HG03378 (cell line): Measurements from ENCODE around the gene NUDT8.
"Not testable (repeated sequence)": the region's sequence is repeated elsewhere in the genome, so short reads cannot be mapped to it uniquely, and the experiment has no call there.

Experiments
- ATAC-seq: cut with Tn5 transposase; IDR thresholded peaks from one replicate; pipeline ENCODE4 v1.9.1; 2021; ENCODE audit warnings: mild to moderate bottlenecking, moderate library complexity; ENCODE audit not compliant: unreplicated experiment

NUDT8 gene

DNA sequence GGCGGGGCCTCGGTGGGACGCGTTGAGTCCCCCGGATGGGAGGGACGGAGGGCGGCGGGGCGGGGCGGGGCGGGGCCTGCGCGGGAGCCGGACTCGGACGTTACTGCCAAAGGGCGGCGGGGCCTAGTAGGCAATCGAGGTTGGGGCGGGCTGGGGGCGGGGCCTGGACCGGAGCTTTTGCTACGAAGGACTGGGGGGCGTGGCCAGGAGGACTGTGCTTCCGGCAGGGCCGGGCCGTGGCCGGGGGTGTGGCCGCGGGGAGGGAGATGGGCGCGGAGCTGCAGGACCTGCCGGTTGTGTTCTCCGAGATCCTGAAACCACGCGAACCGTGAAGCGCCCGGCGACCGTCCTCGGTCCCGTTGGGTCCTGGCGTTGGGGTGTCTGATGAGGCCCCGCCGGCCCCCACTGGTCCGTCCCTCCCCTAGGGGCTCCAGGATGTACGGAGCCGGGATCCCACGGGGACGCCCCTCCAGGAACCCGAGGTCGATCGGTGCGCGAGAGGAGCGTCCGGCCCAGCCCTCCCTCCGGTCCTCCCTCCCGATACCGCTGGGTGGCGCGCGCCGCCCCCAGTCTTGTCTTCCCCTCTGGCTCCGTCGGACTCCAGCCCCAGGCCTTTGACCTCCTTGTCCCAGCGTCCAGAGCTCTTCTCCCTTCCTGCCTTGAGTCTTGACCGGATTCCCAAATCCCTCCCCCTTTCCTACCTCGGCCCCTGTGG is 648 bp upstream of the NUDT8 start:
- peak; percentile 39 for ATAC-seq

DNA sequence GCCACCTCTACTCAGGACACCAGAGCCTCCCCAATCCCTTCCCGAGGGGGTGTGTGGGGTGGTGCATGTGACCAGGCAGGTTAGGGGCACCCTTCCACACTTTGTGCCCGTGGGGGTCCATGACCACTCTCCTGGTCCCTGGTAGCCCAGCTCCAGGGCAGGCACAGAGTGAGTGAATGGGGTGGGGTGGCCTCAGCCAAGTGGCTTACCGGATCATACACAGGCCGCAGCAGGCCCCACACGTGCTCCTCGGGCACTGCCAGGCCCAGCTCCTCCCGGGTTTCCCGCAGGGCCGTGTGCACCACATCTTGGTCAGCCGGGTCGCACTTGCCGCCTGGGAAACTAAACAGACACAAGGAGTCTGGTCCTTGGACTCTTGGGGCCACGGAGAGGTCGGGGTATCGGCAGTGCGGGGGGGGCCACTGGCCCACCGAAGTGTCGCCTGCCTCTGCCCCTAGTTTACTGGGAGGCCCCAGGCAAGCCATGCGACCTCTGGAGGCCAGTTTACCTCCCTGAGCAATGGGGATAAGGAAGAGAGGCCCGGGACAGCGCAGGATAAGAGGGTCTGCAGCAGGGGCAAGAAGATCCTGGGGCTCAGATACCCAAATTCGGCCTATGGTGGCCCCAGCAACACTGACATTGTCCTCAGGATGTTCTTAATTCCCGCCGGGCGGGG is 889 bp downstream of the NUDT8 start:
- ATAC-seq, result no peak

DNA sequence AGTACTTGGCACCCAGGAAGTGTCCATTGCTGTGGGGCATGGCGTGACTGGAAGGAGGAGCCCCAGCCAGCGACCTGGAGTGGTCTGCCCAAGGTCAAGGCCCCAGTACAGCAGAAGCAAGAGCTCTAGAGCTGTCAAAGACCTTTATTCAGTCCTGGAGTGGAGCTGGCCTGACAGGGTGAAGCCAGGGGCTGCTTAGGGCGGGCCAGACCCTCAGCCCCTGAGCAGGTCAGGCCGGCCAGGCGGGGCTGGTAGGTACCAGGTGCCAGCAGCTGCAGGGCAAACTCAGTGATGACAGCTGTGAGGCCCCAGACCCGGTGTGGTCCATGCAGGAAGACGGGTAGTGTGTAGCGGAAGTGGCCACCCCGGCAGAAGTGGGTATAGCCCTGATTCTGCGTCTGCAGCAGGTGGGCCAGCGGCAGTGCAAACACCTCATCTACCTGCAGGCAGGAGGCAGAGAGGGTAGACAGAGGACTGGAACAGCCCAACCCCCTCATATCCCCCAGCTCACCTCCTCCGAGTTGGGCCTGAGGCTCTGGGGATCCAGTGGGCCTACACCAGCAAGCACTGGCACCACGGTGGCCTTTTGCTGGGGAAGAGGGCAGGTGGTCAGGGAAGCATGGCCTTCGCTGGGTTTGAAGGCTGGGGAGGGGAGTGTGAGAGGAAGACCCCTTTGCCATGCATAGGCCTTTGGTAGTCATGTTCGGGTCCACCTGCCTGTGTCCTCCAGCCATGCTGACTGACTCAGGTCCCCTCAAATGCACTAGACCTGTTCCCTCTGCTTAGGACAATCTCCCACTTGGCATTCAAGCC is 1.7 kb downstream of the NUDT8 start:
- ATAC-seq, result no peak

DNA sequence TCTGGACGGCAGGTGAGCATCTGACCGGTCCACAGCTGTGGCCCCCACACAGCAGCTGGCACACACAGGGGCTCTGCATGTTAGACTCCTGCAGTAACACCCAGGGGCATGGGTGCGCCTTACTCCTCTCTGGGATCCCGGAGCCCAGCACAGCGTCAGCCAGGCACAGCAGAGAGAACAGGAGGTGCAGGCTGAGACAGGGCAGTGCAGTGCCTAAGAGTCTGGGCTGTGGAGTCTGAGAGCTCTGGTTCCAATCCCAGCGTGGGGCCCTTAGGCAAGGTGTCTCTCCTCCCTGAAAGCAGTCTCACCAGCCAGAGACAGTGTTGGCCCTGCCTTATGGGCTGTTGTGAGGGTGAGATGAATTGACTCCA is 2.3 kb downstream of the NUDT8 start:
- ATAC-seq, result no peak

DNA sequence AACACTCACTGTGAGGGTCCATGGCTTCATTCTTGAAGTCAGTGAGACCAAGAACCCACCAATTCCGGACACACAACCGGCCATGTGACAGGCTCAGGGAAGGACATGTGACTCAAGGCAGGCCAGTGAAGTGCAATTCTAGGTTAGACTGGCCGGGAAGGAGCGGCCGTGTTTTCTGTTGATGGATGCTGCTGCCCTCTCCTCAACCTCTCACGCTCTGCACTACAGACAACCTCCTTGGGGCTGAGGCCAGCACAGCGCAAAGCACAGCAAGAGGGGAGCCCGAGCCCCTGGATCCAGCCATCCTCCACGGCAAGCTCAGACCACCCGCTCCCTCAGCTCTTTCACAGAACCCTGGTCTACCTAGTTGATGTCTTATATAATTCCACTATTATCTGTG is 2.8 kb downstream of the NUDT8 start:
- ATAC-seq, result no peak

DNA sequence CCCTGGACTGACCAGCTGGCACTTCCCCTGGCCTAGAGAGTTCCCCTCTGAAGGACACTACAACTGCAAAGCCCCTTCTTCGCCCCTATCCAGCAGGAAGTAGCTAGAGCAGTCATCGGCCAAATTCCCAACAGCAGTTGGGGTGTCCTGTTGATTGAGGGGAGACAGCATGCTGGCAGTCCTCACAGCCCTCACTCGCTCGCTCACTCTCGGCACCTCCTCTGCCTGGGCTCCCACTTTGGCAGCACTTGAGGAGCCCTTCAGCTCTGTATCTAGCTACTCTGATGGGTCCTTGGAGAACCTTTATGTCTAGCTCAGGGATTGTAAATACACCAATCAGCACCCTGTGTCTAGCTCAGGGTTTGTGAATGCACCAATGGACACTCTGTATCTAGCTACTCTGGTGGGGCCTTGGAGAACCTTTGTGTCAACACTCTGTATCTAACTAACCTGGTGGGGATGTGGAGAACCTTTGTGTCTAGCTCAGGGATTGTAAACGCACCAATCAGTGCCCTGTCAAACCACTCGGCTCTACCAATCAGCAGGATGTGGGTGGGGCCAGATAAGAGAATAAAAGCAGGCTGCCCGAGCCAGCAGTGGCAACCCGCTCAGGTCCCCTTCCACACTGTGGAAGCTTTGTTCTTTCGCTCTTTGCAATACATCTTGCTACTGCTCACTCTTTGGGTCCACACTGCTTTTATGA is 3.5 kb downstream of the NUDT8 start:
- not testable (repeated sequence) for ATAC-seq

DNA sequence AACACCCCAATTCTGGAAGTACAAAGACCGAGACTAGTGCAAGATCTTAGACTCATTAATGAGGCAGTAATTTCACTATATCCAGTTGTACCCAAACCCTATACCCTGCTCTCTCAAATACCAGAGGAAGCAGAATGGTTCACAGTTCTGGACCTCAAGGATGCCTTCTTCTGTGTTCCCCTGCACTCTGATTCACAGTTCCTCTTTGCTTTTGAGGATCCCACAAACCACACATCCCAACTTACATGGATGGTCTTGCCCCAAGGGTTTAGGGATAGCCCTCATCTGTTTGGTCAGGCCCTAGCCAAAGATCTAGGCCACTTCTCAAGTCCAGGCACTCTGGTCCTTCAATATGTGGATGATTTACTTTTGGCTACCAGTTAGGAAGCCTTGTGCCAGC is 5.9 kb downstream of the NUDT8 start:
- ATAC-seq, result not testable (repeated sequence)

DNA sequence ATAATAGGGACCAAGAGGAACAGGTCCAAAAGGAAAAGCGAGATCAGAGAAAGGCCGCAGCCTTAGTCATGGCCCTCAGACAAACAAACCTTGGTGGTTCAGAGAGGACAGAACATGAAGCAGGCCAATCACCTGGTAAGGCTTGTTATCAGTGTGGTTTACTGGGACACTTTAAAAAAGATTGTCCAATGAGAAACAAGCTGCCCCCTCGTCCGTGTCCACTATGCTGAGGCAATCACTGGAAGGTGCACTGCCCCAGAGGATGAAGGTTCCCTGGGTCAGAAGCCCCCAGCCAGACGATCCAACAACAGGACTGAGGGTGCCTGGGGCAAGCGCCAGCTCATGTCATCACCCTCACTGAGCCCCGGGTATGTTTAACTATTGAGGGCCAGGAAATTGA is 6.8 kb downstream of the NUDT8 start:
- ATAC-seq, result not testable (repeated sequence)

DNA sequence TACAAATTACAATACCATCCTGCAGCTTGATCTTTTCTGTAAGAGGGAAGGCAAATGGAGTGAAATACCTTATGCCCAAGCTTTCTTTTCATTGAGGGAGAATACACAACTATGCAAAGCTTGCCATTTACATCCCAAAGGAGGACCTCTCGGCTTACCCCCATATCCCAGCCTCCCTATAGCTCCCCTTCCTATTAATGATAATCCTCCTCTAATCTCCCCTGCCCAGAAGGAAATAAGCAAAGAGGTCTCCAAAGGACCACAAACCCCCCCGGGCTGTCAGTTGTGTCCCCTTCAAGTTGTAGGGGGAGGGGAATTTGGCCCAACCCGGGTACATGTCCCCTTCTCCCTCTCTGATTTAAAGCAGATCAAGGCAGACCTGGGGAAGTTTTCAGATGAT is 7.8 kb downstream of the NUDT8 start:
- not testable (repeated sequence) for ATAC-seq

DNA sequence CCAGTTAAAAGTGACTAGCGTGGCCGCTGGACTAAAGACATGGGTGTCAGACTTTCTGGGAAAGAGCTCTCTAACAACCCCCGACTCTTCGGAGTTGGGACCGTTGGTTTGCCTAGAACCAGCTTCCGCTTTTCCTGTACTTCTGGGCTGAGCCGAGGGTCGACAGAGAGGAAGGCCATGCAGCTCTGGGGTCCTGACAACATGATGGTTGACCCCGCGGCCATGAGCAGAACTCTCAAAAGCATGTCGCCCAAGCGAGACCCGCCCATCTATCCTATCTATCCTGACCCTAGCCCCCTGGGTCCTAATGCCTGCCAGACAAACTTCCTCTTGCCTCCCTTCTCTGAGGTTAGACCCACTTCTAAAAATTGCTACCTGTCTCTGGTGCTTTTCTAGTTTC is 9.1 kb downstream of the NUDT8 start:
- ATAC-seq, result not testable (repeated sequence)

DNA sequence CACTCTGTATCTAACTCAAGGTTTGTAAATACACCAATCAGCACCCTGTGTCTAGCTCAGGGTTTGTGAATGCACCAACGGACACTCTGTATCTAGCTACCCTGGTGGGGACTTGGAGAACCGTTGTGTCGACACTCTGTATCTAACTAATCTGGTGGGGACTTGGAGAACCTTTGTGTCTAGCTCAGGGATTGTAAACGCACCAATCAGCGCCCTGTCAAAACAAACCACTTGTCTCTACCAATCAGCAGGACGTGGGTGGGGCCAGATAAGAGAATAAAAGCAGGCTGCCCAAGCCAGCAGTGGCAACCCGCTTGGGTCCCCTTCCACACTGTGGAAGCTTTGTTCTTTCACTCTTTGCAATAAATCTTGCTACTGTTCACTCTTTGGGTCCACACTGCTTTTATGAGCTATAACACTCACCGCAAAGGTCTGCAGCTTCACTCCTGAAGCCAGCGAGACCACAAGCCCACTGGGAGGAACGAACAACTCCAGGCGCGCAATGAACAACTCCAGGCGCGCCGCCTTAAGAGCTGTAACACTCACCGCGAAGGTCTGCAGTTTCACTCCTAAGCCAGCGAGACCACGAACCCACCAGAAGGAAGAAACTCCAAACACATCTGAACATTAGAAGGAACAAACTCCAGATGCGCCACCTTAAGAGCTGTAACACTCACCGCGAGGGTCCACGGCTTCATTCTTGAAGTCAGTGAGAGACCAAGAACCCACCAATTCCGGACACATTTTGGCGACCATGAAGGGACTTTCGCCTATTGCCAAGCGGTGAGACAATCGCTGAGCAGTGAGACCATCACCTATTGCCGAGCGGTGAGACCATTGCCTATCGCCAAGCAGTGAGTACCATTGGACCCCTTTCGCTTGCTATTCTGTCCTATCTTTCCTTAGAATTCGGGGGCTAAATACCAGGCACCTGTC is 9.8 kb downstream of the NUDT8 start:
- not testable (repeated sequence) for ATAC-seq

DNA sequence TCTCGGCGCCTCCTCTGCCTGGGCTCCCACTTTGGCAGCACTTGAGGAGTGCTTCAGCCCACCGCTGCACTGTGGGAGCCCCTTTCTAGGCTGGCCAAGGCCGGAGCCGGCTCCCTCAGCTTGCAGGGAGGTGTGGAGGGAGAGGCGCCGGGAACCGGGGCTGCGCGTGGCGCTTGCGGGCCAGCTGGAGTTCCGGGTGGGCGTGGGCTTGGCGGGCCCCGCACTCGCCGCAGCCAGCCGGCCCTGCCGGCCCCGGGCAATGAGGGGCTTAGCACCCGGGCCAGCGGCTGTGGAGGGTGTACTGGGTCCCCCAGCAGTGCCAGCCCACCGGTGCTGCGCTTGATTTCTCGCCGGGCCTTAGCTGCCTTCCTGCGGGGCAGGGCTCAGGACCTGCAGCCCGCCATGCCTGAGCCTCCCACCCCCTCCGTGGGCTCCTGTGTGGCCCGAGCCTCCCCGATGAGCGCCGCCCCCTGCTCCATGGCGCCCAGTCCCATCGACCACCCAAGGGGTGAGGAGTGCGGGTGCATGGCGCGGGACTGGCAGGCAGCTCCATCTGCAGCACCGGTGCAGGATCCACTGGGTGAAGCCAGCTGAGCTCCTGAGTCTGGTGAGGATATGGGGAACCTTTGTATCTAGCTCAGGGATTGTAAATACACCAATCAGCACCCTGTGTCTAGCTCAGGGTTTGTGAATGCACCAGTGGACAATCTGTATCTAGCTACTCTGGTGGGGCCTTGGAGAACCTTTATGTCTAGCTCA is 10.7 kb downstream of the NUDT8 start:
- not testable (repeated sequence) for ATAC-seq

DNA sequence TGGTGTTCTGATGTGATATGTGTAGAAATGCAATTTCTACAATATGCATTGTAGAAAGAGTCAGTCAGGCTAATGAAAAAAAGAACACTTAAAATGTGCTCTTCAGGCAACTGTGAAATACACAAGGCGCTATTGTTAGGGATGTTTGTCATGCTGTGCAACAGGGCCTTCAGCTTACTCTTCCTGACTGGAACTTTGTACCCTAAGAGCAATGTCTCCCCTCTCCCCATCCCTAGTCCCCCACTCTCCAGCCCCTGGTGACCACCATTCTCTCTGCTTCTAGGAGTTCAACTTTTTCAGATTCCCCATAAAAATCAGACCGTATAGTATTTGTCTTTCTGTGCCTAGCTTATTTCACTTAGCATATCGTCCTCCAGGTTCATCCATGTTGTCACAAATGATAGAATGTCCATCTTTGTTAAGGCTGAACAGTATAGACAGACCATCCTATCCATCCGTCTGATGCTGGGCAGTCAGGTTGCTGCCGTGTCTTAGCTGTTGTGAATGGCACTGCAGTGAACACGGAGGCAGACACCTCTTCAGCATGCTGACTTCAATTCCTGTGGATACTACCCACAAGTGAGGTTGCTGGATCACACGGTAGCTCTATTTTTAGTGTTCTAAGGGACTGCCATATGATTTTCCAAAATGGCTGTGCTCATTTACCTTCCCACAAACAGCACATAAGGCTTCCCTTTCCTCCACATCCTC is 12.3 kb downstream of the NUDT8 start:
- no peak for ATAC-seq

DNA sequence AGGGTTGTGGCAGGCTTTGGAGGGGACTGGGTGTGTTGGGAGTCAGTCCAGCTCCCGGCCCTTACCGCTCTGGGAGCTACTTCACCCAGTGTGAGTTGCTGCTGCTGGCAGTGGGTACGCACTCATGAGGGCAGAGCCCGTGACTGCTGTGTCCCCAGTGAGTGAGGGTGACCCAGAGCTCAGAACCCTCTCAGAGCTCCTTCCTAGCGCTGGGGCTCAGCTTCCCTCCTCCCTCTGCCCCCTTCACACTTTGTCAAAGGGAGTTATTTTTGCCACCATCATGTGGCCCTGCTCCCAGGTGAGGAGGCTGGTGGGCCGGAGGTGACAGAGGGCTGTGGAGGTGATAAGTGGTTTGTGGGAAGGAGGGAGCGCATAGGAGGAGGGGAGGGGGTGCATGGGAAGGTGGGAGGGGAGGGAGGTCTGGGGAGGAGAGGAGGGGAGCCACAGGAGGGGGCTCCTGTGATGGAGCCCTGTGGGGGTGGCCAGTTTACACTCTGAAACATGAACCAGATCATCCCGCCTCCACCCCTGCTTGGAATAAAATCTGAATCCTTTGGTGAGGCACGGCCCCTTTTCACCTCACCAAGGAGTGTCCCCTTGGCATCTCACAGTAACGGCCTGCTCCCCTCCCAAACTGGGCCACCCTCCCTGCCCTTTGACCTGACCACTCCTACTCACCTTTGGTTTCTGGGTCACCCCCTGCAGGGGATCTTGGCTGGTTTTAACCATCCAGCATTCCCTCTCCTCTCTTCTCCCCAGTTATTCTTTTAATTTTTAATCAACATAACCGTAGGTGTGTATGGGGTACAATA is 13.1 kb downstream of the NUDT8 start:
- ATAC-seq, result no peak

DNA sequence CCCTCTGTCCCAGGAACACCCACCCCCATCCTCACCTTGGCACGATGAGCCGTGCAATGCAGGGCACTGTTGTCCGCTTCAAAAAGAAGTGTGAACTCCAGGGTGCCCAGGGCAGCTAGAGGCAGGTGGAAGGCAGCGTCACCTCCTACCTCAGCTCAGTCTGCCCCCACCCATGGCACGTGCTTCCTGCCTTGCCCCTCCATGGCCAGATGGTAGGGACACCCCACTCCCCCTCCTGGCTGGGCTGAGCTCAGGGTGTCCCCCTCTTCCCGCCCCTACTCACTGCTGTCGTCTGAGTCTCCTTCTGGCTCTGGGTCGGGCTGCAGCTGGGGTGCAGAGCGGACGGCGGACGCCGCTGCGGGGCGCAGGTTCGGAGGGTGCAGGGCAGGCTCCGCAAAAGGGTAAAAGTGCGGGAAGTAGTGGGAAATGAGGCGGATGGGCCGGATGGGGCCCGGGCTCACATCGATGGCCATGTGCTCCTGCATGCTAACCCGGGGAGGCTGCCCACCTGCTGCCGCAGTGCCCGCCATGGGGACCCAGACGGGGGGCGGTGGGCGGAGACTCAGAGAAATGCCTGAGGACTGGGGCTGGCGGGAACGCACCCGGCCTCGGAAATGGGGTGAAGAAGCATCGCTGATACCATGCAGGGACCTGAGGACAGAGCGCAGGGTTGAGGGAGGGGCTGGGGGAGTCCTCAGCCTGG is 13.9 kb downstream of the NUDT8 start:
- ATAC-seq, result no peak

DNA sequence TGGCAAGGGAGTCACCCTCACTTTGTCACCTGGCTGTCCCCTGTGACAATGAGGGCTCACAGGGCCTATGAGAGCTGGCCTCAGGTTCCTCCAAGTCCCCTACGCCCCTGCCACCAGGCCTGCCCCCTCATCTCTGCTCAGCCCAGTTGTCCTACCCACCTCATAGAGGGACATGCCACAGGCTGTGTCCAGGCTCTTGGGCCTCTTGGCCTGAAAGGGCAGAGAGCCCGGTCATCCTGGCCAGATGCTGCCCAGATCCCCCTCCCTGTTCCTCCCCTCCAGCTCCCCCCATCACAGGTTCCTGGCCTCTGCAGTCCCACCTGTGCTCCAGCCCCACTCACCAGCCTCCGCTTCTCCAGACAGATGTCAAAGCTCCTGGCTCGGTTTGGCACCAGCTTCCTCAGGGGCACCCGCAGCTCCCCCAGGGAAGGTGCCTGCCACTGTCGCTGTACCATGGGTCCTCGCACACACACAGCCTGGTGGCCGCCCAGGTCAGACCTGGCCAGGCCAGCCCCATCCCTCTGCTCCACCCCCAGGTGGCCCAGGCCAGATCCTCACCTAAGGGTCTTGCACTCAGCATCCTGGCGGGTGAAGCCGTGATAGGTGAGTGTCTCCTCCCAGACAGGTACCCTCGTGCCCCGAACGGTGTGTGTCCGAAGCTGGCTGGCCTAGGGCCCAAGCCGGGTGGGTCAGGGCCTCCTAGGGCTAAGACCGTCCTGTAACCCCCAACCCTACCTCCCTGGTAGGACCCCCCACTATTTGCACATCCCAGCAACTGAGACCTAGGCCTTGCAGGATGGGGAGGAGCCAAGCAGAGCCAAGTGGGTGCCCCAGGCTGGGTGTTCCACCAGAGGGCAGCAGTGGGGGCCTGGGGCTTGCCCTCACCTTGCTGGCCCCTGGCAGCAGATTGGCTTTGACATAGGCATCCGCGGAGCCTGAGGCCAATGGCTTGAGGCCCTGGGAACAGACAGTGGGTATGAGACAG is 14.7 kb downstream of the NUDT8 start:
- no peak for ATAC-seq
